IgD-negative memory B cell (primary cell): ENCODE measurements around the gene MRPL44. TPM values are rescaled to one million over a fixed set of nuclear protein-coding genes. Genes with fewer than 3 reads are reported as not detected.

Experiments
- H3K27ac Mint-ChIP-seq, 3 donors: one replicate each; pipeline ENCODE4 v1.8.0; 2020 to 2022; ENCODE audit warnings: mild to moderate bottlenecking in 3 of 3, mixed read lengths in 3 of 3, moderate library complexity in 1 of 3
- H3K27me3 Mint-ChIP-seq: one replicate; pipeline ENCODE4 v1.8.0; 2021; ENCODE audit warnings: mixed read lengths
- H3K36me3 Mint-ChIP-seq: one replicate; pipeline ENCODE4 v1.8.0; 2020; ENCODE audit warnings: mild to moderate bottlenecking, mixed read lengths
- H3K4me1 Mint-ChIP-seq, 3 donors: one replicate each; pipeline ENCODE4 v1.8.0; 2020 to 2022; ENCODE audit warnings: mixed read lengths in 3 of 3, mild to moderate bottlenecking in 1 of 3
- H3K4me3 Mint-ChIP-seq, 4 donors: one replicate each; pipeline ENCODE4 v1.8.0; 2020 to 2022; ENCODE audit warnings: mild to moderate bottlenecking in 4 of 4, mixed read lengths in 4 of 4, moderate library complexity in 3 of 4
- H3K9me3 Mint-ChIP-seq, 3 donors: one replicate each; pipeline ENCODE4 v1.8.0; 2020 to 2021; ENCODE audit warnings: mixed read lengths in 3 of 3, mild to moderate bottlenecking in 1 of 3
- polyA plus RNA-seq: library from polyadenylated mRNA; unstranded; fragments of 300-500 nt; fragmentation: Illumina TruSeq; gene quantifications from one replicate; pipeline ENCODE4 v1.2.3, GENCODE V29; 2021

Gene MRPL44
- polyA plus RNA-seq, 1 donor from 2014 or later: 39.8 TPM

- peaks cover 6% of the 10 kb centered on the region for H3K36me3 Mint-ChIP-seq
- H3K9me3 Mint-ChIP-seq: peaks cover 0 to 2% (median 0%) of the 10 kb centered on the region in 3 donors
- peaks cover 37 to 47% (median 40%) of the 10 kb centered on the region in 3 donors for H3K4me1 Mint-ChIP-seq
- H3K27me3 Mint-ChIP-seq: no peaks in the 10 kb centered on the region
- H3K4me3 Mint-ChIP-seq: peak within 1 kb of the TSS; percentile 93 to 98 (median 96)
- H3K27ac Mint-ChIP-seq: peak within 1 kb of the TSS; percentile 84 to 97 (median 90)
Observed at GRCh38 chr2:223944703-223945531, 12.3 kb upstream of the MRPL44 start, which contains the start of gene WDFY1. Gene WDFY1, minus strand, starts transcription at chr2:223945335. Its CDS starts 51 bp downstream, at chr2:223945284.

DNA sequence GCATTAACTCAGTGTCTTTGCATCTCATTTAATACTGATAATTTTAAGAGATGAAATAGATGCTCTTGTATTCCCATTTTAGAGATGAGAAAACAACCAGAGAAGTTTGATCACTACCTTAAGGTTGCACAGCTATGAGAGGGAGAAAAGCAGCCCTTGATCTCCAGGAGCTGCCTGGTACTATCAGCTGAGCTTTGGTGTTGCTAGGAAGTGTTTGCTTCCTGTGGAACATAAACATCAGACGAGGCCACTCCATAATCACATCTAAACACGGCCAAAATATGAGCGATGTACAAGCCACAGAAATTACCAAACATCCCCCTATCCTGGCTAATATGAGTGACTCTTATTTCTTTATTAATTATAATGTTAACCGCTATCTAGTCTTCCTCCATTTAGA is 11.5 kb upstream of the MRPL44 start:
- Mint-ChIP-seq H3K36me3 (peaks cover 6% of the 10 kb centered on the region), H3K9me3 (peaks cover 0 to 2% (median 0%) of the 10 kb centered on the region in 3 donors), H3K27ac (peak overlapping the region; percentile 53 to 97 (median 90)), H3K27me3 (no peaks in the 10 kb centered on the region), H3K4me1 (peaks cover 41 to 50% (median 44%) of the 10 kb centered on the region in 3 donors), H3K4me3 (peak overlapping the region; percentile 92 to 98 (median 94))

DNA sequence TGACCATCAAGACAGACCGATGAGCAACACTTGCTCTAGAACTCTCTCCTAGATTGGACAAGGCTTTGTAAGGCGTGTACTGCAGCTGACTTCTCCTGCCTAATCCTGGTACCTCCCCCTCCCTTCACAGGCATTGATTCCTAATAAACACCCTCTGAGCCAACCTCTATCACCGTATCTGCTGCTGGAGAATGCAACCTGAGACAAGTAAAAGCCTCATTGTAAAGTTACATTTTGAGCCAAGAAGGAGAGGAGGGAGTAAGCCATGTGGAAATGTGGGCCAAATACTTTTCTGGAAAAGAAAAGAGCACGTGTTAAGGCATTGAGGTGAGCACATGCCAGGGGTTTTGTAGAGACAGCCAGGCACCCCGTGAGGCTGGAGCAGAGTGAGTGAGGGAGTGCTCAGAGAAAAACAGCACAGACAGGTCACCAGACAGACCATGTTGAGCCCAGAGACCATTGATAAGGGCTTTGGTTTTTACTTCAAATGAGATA is 9.5 kb upstream of the MRPL44 start:
- Mint-ChIP-seq H3K27ac (peak overlapping the region in 1 of 3 donors; percentile 24), H3K27me3 (no peaks in the 10 kb centered on the region), H3K9me3 (no peaks in the 10 kb centered on the region), H3K36me3 (no peaks in the 10 kb centered on the region), H3K4me1 (peaks cover 50 to 56% (median 52%) of the 10 kb centered on the region in 3 donors), H3K4me3 (peak overlapping the region in 2 of 4 donors; percentile 9 to 34)

DNA sequence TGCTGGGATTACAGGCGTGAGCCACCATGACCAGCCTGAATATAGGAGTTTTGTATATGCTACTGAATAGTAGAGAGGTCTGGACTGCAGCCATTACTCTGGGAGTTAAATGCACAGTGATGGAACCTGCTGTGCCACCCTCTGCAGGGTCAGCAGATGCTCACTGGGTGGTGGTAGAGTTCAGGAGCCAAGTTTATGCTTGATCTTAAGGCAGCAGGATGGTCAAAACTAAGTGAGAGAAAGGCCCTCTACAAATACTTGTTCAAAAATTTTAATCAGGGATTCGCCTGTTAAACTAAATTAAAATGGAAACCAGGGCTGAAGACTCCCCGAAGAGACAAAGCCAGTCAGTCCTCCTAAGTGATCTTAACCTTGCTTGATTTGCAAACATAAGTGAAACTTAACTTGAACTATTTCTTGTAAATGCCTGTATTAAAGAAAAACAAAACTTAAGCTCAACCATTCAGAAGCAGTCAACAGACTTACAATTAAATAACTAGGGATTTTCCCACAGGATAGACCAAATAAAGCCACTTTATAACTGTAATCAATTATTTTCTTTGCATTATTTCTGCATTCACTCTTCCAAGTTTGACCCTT is 7.9 kb upstream of the MRPL44 start:
- H3K4me1 Mint-ChIP-seq: peaks cover 44 to 49% (median 48%) of the 10 kb centered on the region in 3 donors
- peak overlapping the region in 3 of 4 donors; percentile 49 to 90 (median 79) for H3K4me3 Mint-ChIP-seq
- H3K36me3 Mint-ChIP-seq: no peaks in the 10 kb centered on the region
- peak overlapping the region; percentile 63 to 80 (median 71) for H3K27ac Mint-ChIP-seq
- H3K27me3 Mint-ChIP-seq: no peaks in the 10 kb centered on the region
- H3K9me3 Mint-ChIP-seq: no peaks in the 10 kb centered on the region

GRCh38 chr2:223950448-223951347 is 6.6 kb upstream of the MRPL44 start:
- H3K27ac Mint-ChIP-seq: peak overlapping the region in 2 of 3 donors; percentile 65 to 94
- peaks cover 39 to 48% (median 45%) of the 10 kb centered on the region in 3 donors for H3K4me1 Mint-ChIP-seq
- peak overlapping the region; percentile 72 to 95 (median 82) for H3K4me3 Mint-ChIP-seq
- H3K9me3 Mint-ChIP-seq: no peaks in the 10 kb centered on the region
- no peaks in the 10 kb centered on the region for H3K36me3 Mint-ChIP-seq
- H3K27me3 Mint-ChIP-seq: no peaks in the 10 kb centered on the region

DNA sequence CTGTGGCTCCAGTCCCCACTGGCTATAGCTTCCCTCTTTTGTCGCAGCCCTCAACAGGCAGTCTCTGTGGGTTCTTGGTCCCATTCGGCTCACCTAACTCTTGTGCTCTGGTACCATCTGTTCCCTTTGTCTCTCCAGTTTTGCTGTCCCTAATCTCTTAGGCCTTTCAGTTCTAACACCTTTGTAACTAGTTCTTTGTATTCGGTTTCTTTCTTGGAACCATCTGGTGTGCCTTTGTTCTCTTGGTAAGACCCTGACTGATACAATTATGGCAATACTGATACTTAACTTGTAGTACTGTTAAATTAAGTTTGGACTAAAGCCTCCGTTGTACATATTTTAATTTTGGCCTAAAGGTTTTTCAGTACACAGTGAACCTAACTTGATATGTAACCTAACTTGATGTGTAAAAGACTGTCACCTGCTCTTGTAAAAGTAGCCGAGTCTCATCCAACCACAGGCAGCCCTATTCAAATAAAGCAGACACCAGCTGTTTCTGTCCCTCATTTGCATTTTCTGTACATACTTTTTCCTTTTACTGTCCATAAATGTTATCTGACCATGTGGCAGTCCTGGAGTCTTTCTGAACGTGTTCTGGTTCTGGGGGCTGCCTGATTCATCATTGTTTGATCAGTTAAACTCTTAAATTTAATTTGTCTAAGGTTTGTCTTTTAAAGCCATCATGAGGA is 4.8 kb upstream of the MRPL44 start:
- H3K9me3 Mint-ChIP-seq: no peaks in the 10 kb centered on the region
- H3K4me1 Mint-ChIP-seq: peaks cover 43 to 48% (median 44%) of the 10 kb centered on the region in 3 donors
- peaks cover under 1% of the 10 kb centered on the region for H3K36me3 Mint-ChIP-seq
- H3K27me3 Mint-ChIP-seq: peaks cover 3% of the 10 kb centered on the region
- peak overlapping the region; percentile 91 to 94 (median 93) for H3K27ac Mint-ChIP-seq
- peak overlapping the region; percentile 71 to 91 (median 84) for H3K4me3 Mint-ChIP-seq

- Mint-ChIP-seq H3K4me1 (peaks cover 46 to 52% (median 47%) of the 10 kb centered on the region in 3 donors), H3K27ac (peak overlapping the region in 1 of 3 donors; percentile 70), H3K9me3 (no peaks in the 10 kb centered on the region), H3K27me3 (peaks cover 3% of the 10 kb centered on the region), H3K36me3 (peaks cover 1% of the 10 kb centered on the region), H3K4me3 (peak overlapping the region in 1 of 4 donors; percentile 21)
Observed at GRCh38 chr2:223954401-223954800, 2.9 kb upstream of the MRPL44 start.

- Mint-ChIP-seq H3K27ac (peak overlapping the region in 2 of 3 donors; percentile 39 to 99), H3K4me1 (peaks cover 52 to 56% (median 54%) of the 10 kb centered on the region in 3 donors), H3K4me3 (peak overlapping the region; percentile 26 to 99 (median 72)), H3K36me3 (peaks cover 3% of the 10 kb centered on the region), H3K9me3 (no peaks in the 10 kb centered on the region), H3K27me3 (peaks cover 3% of the 10 kb centered on the region)
Observed at GRCh38 chr2:223956300-223956699, 963 bp upstream of the MRPL44 start.

- Mint-ChIP-seq H3K9me3 (no peaks in the 10 kb centered on the region), H3K4me3 (peak overlapping the region in 3 of 4 donors; percentile 17 to 83 (median 74)), H3K36me3 (peaks cover 4% of the 10 kb centered on the region), H3K27ac (peak overlapping the region in 1 of 3 donors; percentile 42), H3K4me1 (peaks cover 47 to 54% (median 52%) of the 10 kb centered on the region in 3 donors), H3K27me3 (peaks cover 3% of the 10 kb centered on the region)
Observed at GRCh38 chr2:223959688-223960087, 2.4 kb downstream of the MRPL44 start.

DNA sequence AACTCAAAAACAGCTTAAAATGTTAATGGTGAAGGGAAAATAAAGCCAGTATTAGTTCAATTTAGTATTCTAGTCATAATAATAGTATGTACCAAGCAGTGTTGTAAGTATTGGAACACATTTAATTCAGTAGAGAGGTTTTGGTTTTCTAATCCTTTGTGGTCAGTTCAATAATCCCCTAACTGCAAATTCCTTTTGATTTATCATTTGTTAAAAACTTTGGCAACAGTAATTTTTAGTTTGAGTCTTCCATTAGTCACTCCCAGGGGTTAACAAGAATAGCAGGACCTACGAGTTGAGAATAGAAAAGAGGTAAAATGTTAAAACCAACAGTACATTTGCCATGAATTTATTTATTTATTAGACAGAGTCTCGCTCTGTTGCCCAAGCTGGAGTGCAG is 10.7 kb downstream of the MRPL44 start:
- Mint-ChIP-seq H3K36me3 (no peaks in the 10 kb centered on the region), H3K4me1 (peaks cover 6 to 10% (median 8%) of the 10 kb centered on the region in 3 donors), H3K27ac (no peak overlapping the region), H3K27me3 (no peaks in the 10 kb centered on the region), H3K9me3 (no peaks in the 10 kb centered on the region), H3K4me3 (no peak overlapping the region)

- Mint-ChIP-seq H3K27ac (no peak overlapping the region), H3K9me3 (no peaks in the 10 kb centered on the region), H3K36me3 (no peaks in the 10 kb centered on the region), H3K4me3 (no peak overlapping the region), H3K4me1 (peaks cover 4 to 10% (median 6%) of the 10 kb centered on the region in 3 donors), H3K27me3 (no peaks in the 10 kb centered on the region)
Observed at GRCh38 chr2:223969315-223969714, 12.1 kb downstream of the MRPL44 start.

DNA sequence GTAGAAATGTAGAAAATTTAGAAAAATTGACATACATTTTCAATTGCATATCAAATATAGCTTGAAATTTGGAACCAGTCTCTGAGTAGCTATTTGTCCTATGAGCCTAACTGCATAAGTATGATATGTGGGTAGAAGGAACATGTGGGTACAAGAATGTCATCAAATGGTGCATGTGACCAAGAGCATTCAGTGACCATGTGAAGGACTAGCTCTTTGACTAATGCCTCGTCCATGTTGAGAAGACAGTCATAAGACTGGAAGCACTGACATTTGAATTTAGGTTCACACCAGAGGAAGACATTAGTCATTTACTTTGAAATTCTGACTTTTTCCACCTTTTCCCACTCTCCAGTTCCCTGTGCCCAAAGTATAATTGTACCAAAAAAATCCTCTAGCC is 12.6 kb downstream of the MRPL44 start:
- Mint-ChIP-seq H3K4me1 (peaks cover 4 to 10% (median 6%) of the 10 kb centered on the region in 3 donors), H3K4me3 (no peak overlapping the region), H3K27ac (no peak overlapping the region), H3K9me3 (no peaks in the 10 kb centered on the region), H3K27me3 (no peaks in the 10 kb centered on the region), H3K36me3 (no peaks in the 10 kb centered on the region)

DNA sequence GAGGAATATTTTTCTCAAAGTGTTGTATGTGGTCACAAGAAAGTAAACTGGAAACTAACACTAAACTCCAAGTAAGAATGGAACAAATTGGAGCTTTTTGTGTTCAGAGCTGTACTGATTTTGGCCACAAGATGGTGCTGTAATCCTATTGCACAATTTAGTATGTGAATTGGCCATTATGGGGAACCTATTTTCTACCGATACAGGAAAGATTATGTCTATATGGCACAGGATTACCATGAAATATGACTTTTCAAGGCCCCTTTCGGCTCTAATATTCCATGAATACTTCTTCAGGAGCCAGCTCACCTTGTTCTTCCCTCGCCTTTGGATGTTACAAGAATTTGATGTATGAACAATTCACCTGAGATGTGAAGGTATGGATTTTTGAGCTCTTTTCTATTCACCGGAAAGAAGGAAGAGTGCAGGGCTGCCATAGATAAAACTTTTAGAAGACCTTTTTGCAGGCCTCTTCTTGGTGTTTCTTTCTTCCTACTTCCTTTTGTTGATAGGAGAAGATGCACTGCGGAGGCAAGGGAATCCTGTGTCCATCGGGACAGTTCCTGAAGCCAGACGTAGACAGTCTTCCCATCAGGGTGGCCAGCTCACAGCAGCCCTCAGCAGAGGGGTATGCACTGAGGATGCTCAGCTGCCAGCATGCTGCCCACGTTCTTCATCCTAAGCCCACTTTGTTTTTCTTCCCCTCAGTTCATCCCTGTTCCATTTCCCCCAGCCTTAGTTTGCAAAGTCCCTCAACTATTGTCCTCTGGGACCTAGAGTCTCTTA is 13.3 kb downstream of the MRPL44 start:
- Mint-ChIP-seq H3K36me3 (no peaks in the 10 kb centered on the region), H3K4me1 (peaks cover 4 to 10% (median 4%) of the 10 kb centered on the region in 3 donors), H3K4me3 (no peak overlapping the region), H3K9me3 (no peaks in the 10 kb centered on the region), H3K27ac (no peak overlapping the region), H3K27me3 (no peaks in the 10 kb centered on the region)
